KBM-7 (cell line): ENCODE measurements around the gene SLITRK6.
"Not testable (repeated sequence)": the region's sequence is repeated elsewhere in the genome, so short reads cannot be mapped to it uniquely, and the experiment has no call there.

Experiments used
- DNase-seq: peaks from one replicate; pipeline ENCODE4 v3.0.0-alpha.2; 2015
- in situ Hi-C: fragments of 300-500 bp; cut with MboI; formaldehyde crosslinking; loops from 2 replicates; pipeline ENCODE4 v1.14.3; 2020; ENCODE audit warnings: low sequenced_read_pairs, low pct_unique_long_range_greater_than_20kb, mixed read lengths

The SLITRK6 gene

GRCh38 chr13:85743201-85743770 lies 55.9 kb downstream of the SLITRK6 start:
- DNase-seq, in situ Hi-C loops: not testable (repeated sequence)
